OCI-LY1 (cell line): ENCODE measurements around the gene UBE4B.

Source experiments
- H2AFZ ChIP-seq: fragments of 200-600 bp; sonication (generic), shearing (Covaris generic); 2 replicates; pipeline ENCODE4 v1.6.0; 2014; ENCODE audit warnings: antibody characterized with exemption, mild to moderate bottlenecking, low read length
- H3F3A ChIP-seq: fragments of 200-600 bp; sonication (generic), shearing (Covaris generic); 2 replicates; pipeline ENCODE4 v1.6.0; 2014; ENCODE audit warnings: mild to moderate bottlenecking, antibody characterized with exemption, low read length, moderate library complexity; ENCODE audit not compliant: insufficient read depth
- H3K27ac ChIP-seq: fragments of 200-600 bp; sonication (generic); 2 replicates; pipeline ENCODE4 v1.5.1; 2014; ENCODE audit warnings: low read length, mixed run types, mild to moderate bottlenecking, low read depth; ENCODE audit not compliant: poor library complexity, severe bottlenecking
- H3K27me3 ChIP-seq: fragments of 200-600 bp; sonication (generic); 2 replicates; pipeline ENCODE4 v1.6.0; 2014; ENCODE audit warnings: antibody characterized with exemption, mild to moderate bottlenecking, low read length, moderate library complexity; ENCODE audit not compliant: insufficient read depth
- H3K36me3 ChIP-seq: fragments of 200-600 bp; sonication (generic); 2 replicates; pipeline ENCODE4 v1.6.1; 2014; ENCODE audit warnings: mild to moderate bottlenecking, antibody characterized with exemption, low read length, moderate library complexity, mixed read lengths; ENCODE audit not compliant: insufficient read depth
- H3K4me1 ChIP-seq: fragments of 200-600 bp; sonication (generic); 2 replicates; pipeline ENCODE4 v1.5.1; 2014; ENCODE audit warnings: mild to moderate bottlenecking, low read length, moderate library complexity; ENCODE audit not compliant: insufficient read depth, severe bottlenecking
- H3K4me2 ChIP-seq: fragments of 200-600 bp; sonication (generic), shearing (Covaris generic); 2 replicates; pipeline ENCODE4 v1.6.1; 2014; ENCODE audit warnings: low read length
- H3K4me3 ChIP-seq: fragments of 200-600 bp; sonication (generic); 2 replicates; pipeline ENCODE4 v1.5.1; 2014; ENCODE audit warnings: low read length, low read depth, mild to moderate bottlenecking, mixed read lengths; ENCODE audit not compliant: poor library complexity, severe bottlenecking
- H3K79me2 ChIP-seq: fragments of 200-600 bp; shearing (Covaris generic); 2 replicates; pipeline ENCODE4 v1.6.1; 2016; ENCODE audit warnings: mixed run types, low read length, mixed read lengths; ENCODE audit not compliant: insufficient read depth
- H3K9ac ChIP-seq: fragments of 200-600 bp; sonication (generic), shearing (Covaris generic); 2 replicates; pipeline ENCODE4 v1.6.1; 2014; ENCODE audit warnings: mild to moderate bottlenecking, low read length, mixed read lengths
- H3K9me2 ChIP-seq: fragments of 200-600 bp; sonication (generic), shearing (Covaris generic); 2 replicates; pipeline ENCODE4 v1.6.1; 2014; ENCODE audit warnings: low read depth, mild to moderate bottlenecking, low read length, mixed read lengths
- H3K9me3 ChIP-seq: fragments of 200-600 bp; shearing (Covaris generic); 2 replicates; pipeline ENCODE4 v1.6.1; 2014; ENCODE audit warnings: low read length, mixed read lengths
- H4K20me1 ChIP-seq: fragments of 200-600 bp; sonication (generic), shearing (Covaris generic); 2 replicates; pipeline ENCODE4 v1.6.0; 2016; ENCODE audit warnings: mild to moderate bottlenecking, low read length; ENCODE audit not compliant: insufficient read depth
- EZH2 ChIP-seq: fragments of 200-600 bp; sonication (generic), shearing (Covaris generic); IDR thresholded peaks from 2 replicates; pipeline ENCODE4 v1.8.0; 2017; ENCODE audit warnings: borderline replicate concordance, mixed run types, mild to moderate bottlenecking, antibody characterized with exemption, low read length, moderate library complexity, mixed read lengths
- TF ChIP-seq, protein P1 (sequence below): fragments of 200-600 bp; sonication (generic), shearing (Covaris generic); IDR thresholded peaks from 2 replicates; pipeline ENCODE4 v1.5.1; 2017; ENCODE audit warnings: mild to moderate bottlenecking, antibody characterized with exemption, low read length, moderate library complexity, mixed read lengths

Gene UBE4B

DNA sequence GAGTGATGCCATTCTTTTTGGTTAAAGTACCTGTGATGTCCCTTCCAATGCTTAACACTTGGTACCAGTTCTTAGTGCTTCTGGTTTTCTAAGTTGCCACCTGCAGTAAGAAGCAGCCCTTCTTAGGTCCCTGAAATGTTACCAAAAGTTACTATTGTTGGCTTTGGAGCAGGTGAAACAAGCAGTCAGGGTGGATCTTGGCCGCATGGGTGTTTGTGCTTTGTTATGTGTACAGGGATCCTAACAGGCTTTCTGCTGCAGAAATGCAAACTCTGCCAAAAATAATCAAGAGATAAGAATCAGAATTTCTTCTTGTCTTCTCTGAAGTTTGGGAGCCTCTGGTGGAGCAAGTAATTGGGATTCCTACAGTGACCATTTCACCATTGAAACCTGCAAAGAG, 84.4 kb downstream of the UBE4B start:
- Histone ChIP-seq H3K9ac (no peak overlapping the region), H3K27ac (no peak overlapping the region), H3K36me3 (peaks cover 26% of the 10 kb centered on the region; the same call in 1 of the 2 replicates), H3K79me2 (no peaks in the 10 kb centered on the region), H3K4me2 (no peak overlapping the region), H4K20me1 (no peaks in the 10 kb centered on the region), H3K9me2 (no peaks in the 10 kb centered on the region), H3K4me3 (no peak overlapping the region), H3K27me3 (no peaks in the 10 kb centered on the region), H3F3A (no peaks in the 10 kb centered on the region), H2AFZ (no peak overlapping the region), H3K9me3 (no peaks in the 10 kb centered on the region), H3K4me1 (no peaks in the 10 kb centered on the region)
- TF ChIP-seq EZH2 = no peak
- TF ChIP-seq, protein P1, sequence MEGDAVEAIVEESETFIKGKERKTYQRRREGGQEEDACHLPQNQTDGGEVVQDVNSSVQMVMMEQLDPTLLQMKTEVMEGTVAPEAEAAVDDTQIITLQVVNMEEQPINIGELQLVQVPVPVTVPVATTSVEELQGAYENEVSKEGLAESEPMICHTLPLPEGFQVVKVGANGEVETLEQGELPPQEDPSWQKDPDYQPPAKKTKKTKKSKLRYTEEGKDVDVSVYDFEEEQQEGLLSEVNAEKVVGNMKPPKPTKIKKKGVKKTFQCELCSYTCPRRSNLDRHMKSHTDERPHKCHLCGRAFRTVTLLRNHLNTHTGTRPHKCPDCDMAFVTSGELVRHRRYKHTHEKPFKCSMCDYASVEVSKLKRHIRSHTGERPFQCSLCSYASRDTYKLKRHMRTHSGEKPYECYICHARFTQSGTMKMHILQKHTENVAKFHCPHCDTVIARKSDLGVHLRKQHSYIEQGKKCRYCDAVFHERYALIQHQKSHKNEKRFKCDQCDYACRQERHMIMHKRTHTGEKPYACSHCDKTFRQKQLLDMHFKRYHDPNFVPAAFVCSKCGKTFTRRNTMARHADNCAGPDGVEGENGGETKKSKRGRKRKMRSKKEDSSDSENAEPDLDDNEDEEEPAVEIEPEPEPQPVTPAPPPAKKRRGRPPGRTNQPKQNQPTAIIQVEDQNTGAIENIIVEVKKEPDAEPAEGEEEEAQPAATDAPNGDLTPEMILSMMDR = no peak

DNA sequence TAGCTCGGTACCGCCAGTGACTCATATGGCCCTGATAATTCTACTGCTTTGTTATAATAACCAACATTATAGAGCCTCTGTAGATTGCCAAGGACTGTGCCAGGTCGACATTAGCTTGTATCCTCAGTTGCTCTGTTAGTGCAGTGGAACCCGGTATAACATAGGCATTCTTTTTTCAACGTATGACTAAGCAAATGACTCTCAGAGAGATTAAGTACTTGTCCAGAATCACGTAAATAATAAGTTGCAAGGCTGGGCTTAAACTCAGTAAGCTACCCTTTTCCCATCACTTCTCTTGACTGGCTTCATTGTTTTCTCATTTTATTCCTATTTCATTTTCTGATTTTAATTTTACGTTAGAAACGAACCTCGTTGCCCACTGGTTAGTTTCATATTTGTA, 85.1 kb downstream of the UBE4B start:
- Histone ChIP-seq H3K9ac (no peak overlapping the region), H3K27ac (no peak overlapping the region), H3K9me3 (no peaks in the 10 kb centered on the region), H3K36me3 (peaks cover 31% of the 10 kb centered on the region; the same call in 1 of the 2 replicates), H3F3A (no peaks in the 10 kb centered on the region), H3K79me2 (no peaks in the 10 kb centered on the region), H3K4me2 (no peak overlapping the region), H2AFZ (no peak overlapping the region), H4K20me1 (no peaks in the 10 kb centered on the region), H3K4me3 (no peak overlapping the region), H3K4me1 (no peaks in the 10 kb centered on the region), H3K9me2 (no peaks in the 10 kb centered on the region), H3K27me3 (no peaks in the 10 kb centered on the region)
- TF ChIP-seq EZH2 = no peak
- TF ChIP-seq, protein P1 = no peak

DNA sequence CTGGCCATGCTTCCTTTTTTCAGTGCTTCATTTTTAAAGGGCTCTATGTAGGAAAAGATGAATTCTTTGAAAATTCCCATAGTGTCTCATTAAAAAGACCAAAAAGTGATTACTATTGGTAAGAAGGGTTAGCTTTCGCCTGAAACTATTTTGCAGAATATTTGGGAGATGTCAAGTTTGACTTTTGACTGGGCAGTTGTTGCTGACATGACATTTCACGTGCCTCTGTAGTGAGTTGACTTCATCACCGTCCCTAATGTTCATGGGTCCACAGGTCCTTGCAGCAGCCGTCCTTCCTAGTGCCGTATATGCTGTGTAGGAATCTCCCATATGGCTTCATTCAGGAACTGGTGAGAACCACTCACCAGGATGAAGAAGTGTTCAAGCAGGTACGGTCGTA, 88.9 kb downstream of the UBE4B start:
- Histone ChIP-seq H3K9me2 (no peaks in the 10 kb centered on the region), H4K20me1 (no peaks in the 10 kb centered on the region), H2AFZ (no peak overlapping the region), H3K4me1 (no peaks in the 10 kb centered on the region), H3K4me2 (no peak overlapping the region), H3F3A (no peaks in the 10 kb centered on the region), H3K36me3 (peaks cover 32% of the 10 kb centered on the region), H3K27me3 (no peaks in the 10 kb centered on the region), H3K4me3 (no peak overlapping the region), H3K79me2 (no peaks in the 10 kb centered on the region), H3K9me3 (no peaks in the 10 kb centered on the region), H3K9ac (no peak overlapping the region), H3K27ac (no peak overlapping the region)
- TF ChIP-seq EZH2 = no peak
- TF ChIP-seq, protein P1 = no peak
